Mammary epithelial cell (primary cell): ENCODE data around the gene NXPH4.

ENCODE experiments used
- CTCF ChIP-seq, 2 donors: IDR thresholded peaks in 1 of 2; conservative IDR thresholded peaks in 1 of 2; 2 replicates each; pipeline ENCODE4 v1.5.1; 2011 to 2012; ENCODE audit warnings: inconsistent platforms in 2 of 2, low read length in 2 of 2, mild to moderate bottlenecking in 2 of 2, control low read depth in 1 of 2, low read depth in 1 of 2; ENCODE audit not compliant: insufficient read depth in 1 of 2; ENCODE audit errors: extremely low read depth in 1 of 2
- EZH2 ChIP-seq: IDR thresholded peaks from 2 replicates; pipeline ENCODE4 v1.6.1; 2012; ENCODE audit warnings: low read length, inconsistent platforms, borderline replicate concordance

GRCh38 chr12:57175428-57176138 is 41.0 kb upstream of the NXPH4 start:
- TF ChIP-seq CTCF (conservative IDR thresholded peaks at IDR 0.05 in 1 of 2, IDR thresholded peaks at IDR 0.05 in 1 of 2; ENCODE audit: extremely low read depth in 1 of 2, insufficient read depth in 1 of 2, low read depth in 1 of 2, low read length in 2 of 2) (peak; percentile 86 to 91), EZH2 (no peak)
